HG03196 (cell line): ENCODE measurements around the gene ARMC3.
"Not testable (repeated sequence)": the region's sequence is repeated elsewhere in the genome, so short reads cannot be mapped to it uniquely, and the experiment has no call there.

ENCODE experiments used
- ATAC-seq: cut with Tn5 transposase; IDR thresholded peaks from one replicate; pipeline ENCODE4 v1.9.1; 2021; ENCODE audit not compliant: unreplicated experiment

The ARMC3 gene

DNA sequence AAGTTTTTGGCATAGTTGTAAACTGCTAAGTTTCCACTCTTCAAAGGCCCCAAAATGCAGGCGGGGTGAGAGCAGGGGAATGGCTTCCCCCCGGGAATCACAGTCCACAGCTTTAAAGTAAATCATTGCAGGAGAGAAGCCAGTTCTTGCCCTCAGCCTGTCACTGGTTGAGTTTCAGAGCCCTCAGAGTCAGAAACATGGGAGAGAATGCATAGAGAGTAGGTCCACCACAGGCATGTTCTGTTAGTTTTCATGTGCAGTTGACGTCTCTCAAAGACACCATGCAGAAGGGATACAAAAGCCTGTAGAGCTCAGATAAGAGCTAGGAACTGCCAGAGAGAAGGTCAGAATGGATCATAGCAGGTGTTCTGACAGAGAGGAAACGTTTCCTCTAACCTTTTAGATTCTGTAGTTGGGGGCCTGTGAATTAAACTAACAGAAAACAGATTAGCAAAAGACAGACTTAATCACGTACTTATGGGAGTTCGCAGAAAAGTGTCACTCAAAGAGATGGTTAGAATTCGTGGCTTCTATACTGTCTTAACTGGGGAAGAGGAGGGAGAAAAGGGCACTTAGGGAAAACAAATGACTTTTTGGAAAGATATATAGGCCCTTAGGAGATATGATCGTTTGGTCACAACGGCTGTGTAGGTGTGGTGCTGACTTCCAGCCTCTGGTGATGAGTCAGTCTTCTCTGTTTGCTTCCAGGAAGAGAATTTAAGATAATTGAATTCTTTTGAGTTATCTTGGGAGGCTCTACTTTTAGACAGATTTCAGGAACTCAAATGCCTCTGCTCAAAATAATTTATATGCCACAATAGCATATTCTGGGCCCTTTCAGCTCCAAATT, 119.6 kb downstream of the ARMC3 start:
- no peak for ATAC-seq

DNA sequence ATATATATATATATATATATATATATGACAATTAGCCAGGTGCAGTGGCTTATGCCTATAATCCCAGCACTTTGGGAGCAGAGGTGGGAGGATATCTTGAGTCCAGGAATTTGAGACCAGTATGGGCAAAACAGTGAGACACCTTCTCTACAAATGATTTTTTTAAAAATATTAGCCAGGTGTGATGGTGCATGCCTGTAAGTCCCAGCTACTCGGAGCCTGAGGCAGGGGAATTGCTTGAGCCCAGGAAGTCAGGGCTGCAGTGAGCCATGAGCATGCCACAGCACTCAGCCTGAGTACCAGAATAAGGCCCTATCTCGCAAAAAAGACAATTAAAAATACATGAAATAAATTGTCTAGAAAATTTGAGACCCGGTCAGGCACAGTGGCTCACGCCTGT, 120.3 kb downstream of the ARMC3 start:
- ATAC-seq = no peak

DNA sequence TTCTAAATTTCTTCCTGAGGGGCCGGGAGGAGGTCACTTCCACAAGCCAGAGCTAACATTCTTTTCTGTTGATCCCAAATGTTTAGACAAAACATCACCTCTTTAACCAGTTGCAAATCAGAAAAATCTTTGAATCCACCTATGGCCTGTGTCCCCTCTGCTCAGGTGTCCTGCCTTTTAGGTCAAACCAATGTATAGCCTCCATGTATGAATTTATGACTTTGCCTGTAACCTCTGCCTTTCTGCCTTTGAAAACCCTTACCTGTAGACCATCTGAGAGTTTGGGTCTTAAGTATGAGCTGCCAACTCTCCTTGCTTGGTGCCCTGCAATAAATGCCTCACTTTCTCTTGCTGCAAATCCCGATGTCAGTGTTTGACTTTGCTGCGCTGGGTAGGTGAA, 123.4 kb downstream of the ARMC3 start:
- no peak for ATAC-seq

DNA sequence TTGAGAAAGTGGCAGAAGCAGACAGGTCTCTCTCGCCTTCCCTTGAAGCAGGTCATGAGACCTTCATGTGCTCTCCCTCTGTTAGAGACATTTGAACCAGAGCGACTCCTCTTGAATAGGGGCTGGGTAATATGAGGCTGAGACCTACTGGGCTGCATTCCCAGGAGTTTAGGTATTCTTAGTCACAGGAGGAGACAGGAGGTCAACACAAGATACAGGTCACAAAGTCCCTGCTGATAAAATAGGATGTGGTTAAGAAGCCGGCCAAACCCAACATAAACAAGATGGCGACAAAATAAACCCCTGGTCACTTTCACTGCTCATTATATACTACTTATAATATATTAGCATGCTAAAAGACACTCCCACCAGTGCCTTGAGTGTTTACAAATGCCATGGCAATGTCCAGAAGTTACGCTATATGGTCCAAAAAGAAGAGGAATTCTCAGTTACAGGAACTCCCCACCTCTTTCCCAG, 124.0 kb downstream of the ARMC3 start:
- no peak for ATAC-seq

DNA sequence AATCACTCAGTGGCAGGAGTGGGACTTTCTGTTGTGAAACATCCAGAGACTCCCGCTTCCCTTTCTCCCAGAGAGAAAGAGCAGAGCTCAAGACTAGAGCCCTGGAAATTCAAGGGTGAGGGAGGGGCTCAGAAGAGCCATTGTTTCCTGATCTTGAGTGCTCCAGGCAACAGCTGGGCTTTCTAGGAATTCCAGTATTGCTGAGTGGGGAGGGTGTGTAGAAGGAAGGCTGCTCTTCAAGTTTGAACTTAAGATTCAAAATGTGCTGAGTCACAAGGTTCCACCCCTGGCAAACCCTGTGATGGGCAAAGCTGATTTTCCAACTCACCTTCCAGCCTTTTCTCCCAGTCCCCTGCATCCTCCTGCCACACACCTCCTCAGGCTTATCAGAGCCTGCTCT, 125.2 kb downstream of the ARMC3 start:
- ATAC-seq = no peak

DNA sequence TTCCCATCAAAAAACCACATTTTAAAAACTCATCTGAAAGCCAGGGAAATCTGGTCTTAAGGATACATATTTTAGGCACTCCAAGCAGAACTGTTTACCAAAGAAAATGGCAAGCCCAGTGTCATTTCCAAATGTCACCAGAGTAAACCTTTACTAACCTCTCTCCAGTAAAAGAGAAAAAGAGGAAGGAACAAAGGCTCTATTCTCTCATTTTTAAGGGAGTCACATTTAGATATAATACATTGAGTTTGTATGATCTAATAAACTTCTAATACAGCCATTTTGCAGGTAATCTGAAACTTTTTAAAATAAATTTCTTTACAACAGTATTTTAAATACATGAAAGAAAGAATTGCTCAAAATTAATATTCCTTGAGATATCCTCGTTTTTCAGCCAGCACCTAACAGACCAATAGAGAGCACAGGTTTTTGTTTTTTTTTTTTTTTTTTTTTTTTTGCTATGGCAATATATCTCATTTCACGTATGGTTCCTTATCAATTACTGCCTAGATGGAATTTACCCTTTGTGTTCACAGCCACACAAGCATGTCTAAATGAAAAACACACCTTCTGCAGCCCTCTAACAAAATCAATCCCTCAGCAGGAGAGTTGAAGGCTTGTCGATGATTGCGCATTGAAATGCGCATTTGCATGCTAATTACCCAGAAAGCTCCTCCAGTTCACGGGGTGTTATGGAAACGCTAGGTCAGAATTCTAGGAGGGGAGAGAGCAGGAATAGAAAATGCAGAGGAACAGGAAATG, 127.8 kb downstream of the ARMC3 start:
- ATAC-seq = no peak

DNA sequence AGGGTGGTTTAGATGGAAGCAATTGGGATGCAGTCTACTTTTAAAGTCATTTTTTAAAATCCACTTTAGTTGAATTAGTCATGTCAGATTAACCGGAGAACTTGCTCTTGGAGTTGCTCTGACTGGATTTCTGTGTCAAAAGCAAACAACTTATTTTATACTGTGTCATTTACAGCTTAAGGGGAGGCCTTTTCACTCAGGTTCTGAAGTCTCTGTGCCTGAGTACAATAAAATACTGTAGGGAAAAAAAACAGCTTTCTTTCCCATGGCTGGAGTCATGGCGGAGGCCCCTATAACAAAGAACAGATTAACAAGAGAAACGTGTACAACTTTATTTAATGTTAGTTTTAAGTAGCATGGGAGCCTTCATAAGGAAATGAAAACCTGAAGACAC, 128.3 kb downstream of the ARMC3 start:
- no peak for ATAC-seq

DNA sequence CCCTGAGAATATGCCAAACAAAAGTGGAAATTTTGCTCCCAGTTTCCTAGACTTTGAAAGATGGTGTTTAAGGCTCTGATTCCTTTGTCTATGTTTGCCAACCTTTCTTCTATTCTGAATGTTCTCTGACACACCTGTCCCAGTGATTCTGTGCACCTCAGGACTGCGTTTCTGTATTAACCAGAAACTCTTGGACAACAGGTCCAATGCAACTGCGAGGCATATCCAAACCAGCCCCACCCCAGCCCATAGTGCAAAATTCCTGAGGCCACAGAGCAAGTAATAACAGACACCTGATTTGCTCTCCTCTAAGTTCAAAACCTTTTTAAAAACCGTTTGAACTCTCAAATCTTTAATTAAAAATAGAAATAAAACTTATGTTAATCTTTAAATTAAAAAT, 130.5 kb downstream of the ARMC3 start:
- ATAC-seq = no peak

DNA sequence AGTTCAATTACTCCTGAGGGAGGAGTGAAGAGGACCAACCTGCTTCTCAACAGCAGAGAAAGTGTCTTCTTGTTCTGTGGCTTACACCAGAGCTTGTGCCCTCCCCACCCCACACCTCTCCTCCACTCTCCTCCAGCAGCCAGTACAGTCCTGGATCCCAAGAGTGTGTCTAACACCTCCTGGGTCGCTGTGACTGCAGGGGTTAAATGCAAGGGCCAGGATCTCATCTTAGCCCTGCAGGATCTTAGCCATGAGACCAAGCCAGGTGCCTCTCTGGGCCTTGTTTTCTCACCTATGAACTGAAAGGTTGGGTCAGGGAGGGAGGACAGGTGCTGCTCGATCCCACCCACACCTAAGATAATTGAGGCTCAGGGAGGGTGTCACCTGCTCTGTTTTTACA, 133.1 kb downstream of the ARMC3 start:
- no peak for ATAC-seq

DNA sequence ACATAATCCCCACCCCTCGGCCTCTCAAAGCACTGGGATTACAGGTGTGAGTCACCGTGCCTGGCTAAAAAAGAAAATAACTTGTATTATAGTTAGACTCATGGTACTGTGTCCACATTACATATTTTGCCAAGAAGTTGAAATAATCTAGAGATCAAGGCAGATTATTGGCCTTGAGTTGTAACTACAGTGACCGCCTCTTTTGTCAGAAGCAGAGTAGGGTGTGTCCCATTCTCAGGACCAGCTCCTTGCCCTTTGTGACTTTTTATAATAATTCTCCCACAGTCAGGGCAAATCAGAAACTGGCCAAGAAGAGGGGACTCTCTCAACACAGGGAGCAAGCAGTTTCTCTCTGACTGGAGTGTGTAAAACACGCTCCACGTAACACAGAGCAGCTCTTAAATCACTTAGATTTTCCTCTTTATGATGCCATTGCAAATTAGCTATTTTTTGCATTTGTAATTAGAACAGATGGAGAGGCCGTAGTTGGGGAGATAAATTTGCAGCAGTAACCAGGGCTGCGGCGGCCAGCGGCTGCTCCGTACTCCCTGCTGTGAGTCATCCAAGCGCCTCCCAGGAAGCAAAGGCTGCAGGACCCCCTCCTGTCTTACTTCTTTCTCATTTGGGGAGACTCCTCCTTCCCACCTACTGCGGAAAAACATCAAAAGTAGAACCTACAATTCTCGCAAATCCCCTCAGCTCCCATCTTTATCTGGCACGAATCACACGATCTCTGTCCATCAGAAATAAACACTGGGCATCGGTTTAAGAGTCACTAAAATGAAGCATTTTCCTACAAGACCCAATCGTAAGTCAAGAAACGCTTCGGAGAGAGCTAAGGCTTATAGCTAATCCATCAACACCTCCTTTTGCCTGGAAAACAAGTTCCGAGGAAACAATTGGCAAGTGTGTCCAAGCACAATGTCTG, 135.5 kb downstream of the ARMC3 start:
- ATAC-seq = no peak

DNA sequence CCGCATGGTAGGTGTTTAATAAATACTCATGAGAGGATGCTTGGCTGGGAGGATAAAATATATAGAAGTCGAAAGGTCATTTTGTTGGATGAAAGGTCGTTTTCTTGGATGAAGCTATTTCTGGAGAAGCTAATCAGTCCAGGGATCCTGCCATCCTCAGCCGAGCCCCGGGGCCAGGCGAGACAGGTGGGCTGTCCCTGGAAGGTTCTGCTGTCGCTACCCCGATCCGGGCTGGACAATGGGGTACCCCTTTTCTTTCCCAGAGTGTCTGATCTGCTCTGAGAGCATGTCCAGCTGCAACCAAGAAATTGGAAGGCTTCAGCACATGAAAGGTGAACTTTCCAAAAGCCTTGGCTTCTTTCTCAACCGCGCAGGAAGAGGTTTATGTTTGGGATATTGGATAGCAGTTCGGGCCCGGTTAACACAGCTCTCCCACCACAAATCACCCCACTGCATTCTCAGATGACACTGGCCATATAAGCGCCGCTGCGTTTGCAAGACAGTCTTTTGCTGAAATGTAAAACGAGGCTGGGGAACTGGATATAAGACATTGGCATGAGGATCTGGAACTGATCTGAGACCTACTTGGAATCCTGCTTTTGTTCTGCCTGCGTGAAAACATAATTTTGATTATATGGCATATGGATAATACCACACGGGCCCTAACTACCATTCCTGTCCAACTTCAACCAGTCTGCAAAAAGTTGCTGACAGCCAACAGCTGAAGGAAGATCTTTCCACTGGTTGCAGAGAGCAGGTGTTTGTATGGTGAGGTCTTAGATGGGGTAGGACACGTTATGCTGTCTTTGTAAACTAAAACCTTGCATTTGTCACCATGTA, 136.3 kb downstream of the ARMC3 start:
- ATAC-seq = no peak

DNA sequence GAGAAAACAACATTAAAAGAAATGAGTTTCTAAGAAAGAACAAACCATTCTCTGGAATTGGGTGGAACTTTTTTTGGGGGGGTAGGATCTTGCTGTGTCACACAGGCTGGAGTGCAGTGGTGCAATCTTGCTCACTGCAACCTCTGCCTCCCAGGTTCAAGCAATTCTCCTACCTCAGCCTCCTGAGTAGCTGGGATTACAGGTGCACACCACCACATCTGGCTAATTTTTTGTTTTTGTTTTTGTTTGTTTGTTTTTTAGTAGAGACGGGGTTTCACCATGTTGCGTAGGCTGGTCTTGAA, 136.9 kb downstream of the ARMC3 start:
- not testable (repeated sequence) for ATAC-seq

DNA sequence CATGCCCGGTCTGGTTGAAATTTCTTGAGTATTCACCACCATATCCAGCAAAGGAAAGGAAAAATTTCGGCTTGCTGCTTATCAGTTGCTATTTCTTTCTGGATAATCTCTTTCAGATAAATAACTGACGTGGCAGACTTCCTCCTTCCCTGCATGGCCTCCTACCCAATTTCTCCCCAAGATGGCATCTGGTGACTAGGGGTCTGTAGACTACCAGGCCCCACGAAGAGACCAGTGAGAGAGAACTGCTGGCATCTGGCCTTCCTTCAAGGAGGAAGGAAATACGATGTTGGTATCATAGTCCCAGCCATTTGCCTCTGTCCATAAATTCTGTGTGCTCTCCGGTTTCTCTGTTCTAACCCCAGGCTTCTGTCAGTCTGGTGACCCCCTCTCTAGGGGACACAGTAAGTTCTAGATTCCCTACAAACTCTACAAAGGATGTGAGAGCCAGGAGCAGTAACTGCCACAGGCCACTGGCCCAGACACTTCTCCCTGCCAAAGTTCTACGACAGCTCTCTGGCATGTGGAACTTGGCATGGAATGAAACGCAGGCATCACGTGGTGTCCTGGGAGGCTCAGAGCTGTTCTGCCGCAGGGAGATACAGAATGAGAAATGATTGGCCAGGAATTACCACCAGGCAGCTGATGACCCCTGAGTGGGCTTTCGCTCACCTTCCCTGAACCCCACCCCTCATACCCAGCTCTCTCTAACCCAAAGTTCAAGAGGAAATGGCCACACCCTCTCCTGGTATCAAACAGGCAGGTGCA, 137.5 kb downstream of the ARMC3 start:
- ATAC-seq = no peak

DNA sequence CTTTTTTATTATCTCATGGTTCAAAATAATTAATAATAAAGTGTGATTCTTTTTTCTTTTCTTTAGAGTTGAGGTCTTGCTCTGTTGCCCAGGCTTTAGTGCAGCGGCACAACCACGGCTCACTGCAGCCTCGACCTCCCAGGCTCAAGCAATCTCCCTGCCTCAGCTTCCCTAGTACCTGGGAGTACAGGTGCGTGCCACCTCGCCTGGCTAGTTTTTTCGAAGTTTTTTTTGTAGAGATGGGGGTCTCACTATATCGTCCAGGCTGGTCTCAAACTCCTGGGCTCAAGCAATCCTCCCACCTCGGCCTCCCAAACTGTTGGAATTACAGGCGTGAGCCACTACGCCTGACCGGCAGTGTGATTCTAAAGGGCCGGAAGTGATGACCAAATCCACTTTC, 139.5 kb downstream of the ARMC3 start:
- ATAC-seq = no peak

DNA sequence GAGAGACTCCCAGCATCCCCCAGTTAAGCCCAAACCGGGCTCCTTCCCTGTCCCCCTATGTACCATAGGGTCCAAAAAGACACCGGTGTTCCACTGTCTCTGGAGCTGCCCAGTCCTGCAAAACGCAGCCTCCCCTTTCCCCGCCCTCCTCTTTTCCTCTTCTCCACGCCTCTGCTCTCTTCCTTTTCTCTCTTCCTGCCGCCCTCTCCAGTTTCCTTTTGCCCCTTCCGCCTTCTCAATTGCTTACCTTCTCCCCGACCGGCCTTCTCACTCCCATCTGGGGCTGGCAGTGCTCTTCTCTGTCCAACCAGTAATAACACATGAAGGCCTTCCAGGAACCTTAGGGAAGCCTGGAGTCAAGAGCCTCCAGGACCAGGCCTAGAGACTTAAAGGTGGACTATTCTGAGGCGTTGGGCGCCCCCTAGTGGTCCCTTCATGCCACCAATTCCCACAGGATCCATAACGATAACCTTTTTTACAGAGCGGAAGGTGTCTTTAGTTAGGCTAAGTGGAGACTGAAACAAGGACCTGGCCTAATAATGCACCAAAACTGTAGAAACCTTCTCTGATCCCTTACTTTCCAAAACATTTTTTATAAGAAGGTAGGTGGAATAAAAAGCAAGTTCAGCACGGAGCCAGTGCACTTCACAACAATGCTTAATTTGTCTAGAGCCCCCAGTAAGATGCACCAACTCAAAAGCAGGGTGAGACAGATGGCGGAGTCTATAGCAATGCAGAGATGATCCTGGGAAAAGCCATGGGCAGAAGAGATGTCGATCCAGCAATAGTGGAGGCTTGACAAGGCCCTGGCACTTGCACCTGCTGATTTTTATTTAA, 140.3 kb downstream of the ARMC3 start:
- peak; percentile 63 for ATAC-seq

DNA sequence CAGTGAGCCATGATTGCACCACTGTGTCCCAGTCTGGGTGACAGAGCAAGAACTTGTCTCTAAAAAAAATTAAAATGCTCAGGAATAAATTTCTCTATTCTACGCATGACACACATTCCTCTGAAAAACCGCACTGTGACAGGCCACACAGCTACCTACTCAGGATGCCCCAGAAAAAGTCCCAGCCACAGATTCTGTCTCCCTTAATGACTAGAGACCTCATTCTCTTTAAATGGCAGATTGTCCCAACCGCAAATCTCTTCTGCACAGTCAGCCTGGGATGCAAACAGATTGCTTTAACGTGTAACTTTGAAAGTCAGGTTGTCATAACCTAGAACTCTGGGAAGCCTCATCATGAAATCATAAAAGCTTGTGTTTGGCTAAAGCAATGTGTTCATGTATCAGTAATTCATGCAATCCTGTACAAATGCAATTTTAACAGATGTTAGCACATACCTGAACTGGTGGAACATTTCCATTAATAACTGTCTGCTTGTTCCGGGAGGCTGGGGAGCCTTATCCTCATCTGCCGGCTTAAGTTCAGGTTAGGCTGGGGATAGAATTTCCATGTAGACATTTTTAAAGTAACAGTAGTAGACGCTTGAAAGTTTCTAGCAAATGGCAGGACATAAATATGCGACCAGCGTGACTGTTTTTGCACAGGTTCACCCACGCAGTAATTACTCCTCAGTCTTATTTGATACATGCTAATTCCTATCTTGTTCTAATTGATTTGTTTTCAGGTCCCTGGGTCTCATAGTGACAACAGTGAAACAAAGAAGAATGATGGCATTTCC, 141.4 kb downstream of the ARMC3 start:
- ATAC-seq = no peak

DNA sequence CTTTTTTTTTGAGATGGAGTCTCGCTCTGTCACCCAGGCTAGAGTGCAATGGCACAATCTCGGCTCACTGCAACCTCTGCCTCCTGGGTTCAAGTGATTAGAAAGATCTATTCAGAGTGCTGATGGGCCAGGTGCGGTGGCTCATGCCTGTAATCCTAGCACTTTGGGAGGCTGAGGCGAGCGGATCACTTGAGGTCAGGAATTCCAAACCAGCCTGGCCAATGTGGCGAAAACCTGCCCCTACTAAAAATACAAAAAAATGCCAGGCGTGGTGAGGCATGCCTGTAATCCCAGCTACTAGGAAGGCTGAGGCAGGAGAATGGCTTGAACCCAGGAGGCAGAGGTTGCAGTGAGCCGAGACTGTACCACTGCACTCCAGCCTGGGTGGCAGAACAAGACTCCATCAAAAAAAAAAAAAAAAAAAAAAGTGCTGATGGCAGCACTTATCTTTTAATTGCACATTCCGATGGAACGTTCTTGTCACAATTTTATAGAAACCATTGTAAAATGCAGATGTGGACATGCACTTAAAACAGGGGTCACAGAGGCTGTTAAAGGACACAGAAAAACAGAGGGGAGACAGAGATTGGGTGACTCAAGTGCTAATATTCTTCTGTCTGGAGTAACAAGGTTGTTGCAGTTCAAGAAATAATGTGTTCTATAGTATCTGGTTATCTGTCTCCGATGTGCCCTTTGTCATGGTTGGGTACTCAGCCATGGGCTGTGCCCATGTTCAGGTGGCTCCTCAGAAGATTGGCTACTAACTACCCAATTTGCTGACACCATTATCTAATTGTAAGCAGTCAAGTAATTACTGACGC, 142.4 kb downstream of the ARMC3 start:
- not testable (repeated sequence) for ATAC-seq
